ENCODE data around the gene WNT10A. TPM values are rescaled to one million over a fixed set of nuclear protein-coding genes. Genes with fewer than 3 reads are reported as not detected.

WNT10A gene
- total RNA-seq, 4 donors from 2014 or later, result 0.15 to 0.97 TPM; not detected in 2

- intact Hi-C loops (cut with DNase I; ENCODE audit: low total_unique reads), result no loop called here
- no peaks in the 10 kb centered on the region for H3K9me3 ChIP-seq
- no peaks in the 10 kb centered on the region for H3K36me3 ChIP-seq
- DNase-seq, result no peak
- TF ChIP-seq POLR2A (IDR thresholded peaks at IDR 0.05), result no peak
- TF ChIP-seq, protein P1, sequence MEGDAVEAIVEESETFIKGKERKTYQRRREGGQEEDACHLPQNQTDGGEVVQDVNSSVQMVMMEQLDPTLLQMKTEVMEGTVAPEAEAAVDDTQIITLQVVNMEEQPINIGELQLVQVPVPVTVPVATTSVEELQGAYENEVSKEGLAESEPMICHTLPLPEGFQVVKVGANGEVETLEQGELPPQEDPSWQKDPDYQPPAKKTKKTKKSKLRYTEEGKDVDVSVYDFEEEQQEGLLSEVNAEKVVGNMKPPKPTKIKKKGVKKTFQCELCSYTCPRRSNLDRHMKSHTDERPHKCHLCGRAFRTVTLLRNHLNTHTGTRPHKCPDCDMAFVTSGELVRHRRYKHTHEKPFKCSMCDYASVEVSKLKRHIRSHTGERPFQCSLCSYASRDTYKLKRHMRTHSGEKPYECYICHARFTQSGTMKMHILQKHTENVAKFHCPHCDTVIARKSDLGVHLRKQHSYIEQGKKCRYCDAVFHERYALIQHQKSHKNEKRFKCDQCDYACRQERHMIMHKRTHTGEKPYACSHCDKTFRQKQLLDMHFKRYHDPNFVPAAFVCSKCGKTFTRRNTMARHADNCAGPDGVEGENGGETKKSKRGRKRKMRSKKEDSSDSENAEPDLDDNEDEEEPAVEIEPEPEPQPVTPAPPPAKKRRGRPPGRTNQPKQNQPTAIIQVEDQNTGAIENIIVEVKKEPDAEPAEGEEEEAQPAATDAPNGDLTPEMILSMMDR (IDR thresholded peaks at IDR 0.05), result no peak
- peaks cover 8 to 54% of the 10 kb centered on the region in 2 donors for H3K27me3 ChIP-seq
- H3K4me1 ChIP-seq, result peaks cover 0 to 26% of the 10 kb centered on the region in 2 donors
- no peak overlapping the region for H3K27ac ChIP-seq
- no peak overlapping the region for H3K4me3 ChIP-seq
These were observed 16.1 kb downstream of the WNT10A start for GRCh38 chr2:218896501-218897393.

- intact Hi-C loops (cut with DNase I; ENCODE audit: low total_unique reads), result no loop called here
These were observed 16.9 kb downstream of the WNT10A start for GRCh38 chr2:218897394-218898108.

GRCh38 chr2:218898109-218898878, 17.6 kb downstream of the WNT10A start:
- peak; percentile 35 to 72 for DNase-seq
- Histone ChIP-seq H3K36me3 (no peaks in the 10 kb centered on the region), H3K4me1 (peaks cover 0 to 22% of the 10 kb centered on the region in 2 donors), H3K4me3 (no peak overlapping the region), H3K9me3 (no peaks in the 10 kb centered on the region), H3K27me3 (peaks cover 11 to 66% of the 10 kb centered on the region in 2 donors), H3K27ac (no peak overlapping the region)
- no peak for TF ChIP-seq POLR2A (IDR thresholded peaks at IDR 0.05)
- TF ChIP-seq, protein P1 (IDR thresholded peaks at IDR 0.05), result peak; percentile 86 to 88 (median 86)
- intact Hi-C loops (cut with DNase I; ENCODE audit: low total_unique reads), result no loop called here

More at GRCh38 chr2:218897394-218898108, 16.9 kb downstream of the WNT10A start:
- TF ChIP-seq, protein P1 (IDR thresholded peaks at IDR 0.05), result no peak
- no peak for TF ChIP-seq POLR2A (IDR thresholded peaks at IDR 0.05)
- H3K9me3 ChIP-seq, result no peaks in the 10 kb centered on the region
- H3K27me3 ChIP-seq, result peaks cover 8 to 60% of the 10 kb centered on the region in 2 donors
- DNase-seq, result no peak
- H3K27ac ChIP-seq, result no peak overlapping the region
- H3K4me3 ChIP-seq, result no peak overlapping the region
- peaks cover 0 to 26% of the 10 kb centered on the region in 2 donors for H3K4me1 ChIP-seq
- H3K36me3 ChIP-seq, result no peaks in the 10 kb centered on the region

DNA sequence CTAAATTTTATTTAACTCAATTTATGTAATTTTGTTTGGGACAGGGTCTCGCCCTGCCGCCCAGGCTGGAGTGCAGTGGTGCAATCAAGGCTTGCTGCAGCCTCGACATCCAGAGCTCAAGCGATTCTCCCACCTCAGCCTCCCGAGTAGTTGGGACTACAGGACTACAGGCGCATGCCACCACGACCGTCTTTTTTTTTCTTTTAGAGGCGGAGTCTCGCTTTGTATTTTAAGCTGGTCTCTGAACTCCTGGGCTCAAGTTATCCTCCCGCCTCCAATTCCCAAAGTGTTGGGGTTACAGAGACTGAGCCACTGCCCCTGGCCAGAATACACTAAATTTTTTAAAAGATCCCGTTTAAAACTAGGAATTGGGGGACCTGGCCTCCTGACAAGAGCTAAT, 18.5 kb downstream of the WNT10A start:
- Histone ChIP-seq H3K27me3 (peaks cover 11 to 66% of the 10 kb centered on the region in 2 donors), H3K9me3 (no peaks in the 10 kb centered on the region), H3K4me1 (peaks cover 0 to 21% of the 10 kb centered on the region in 2 donors), H3K27ac (no peak overlapping the region), H3K36me3 (no peaks in the 10 kb centered on the region), H3K4me3 (no peak overlapping the region)
- no peak for TF ChIP-seq POLR2A (IDR thresholded peaks at IDR 0.05)
- TF ChIP-seq, protein P1 (IDR thresholded peaks at IDR 0.05), result no peak
- DNase-seq, result no peak
- intact Hi-C loops (cut with DNase I; ENCODE audit: low total_unique reads), result no loop called here
